Sigmoid colon (tissue), 4 donors: Measurements from ENCODE around the gene EFCAB9.

ENCODE experiments used
- CTCF ChIP-seq, 4 experiments: fragments of 450-650 bp in 3 of 4; fragments of 200-600 bp in 1 of 4; IDR thresholded peaks; one replicate each; pipeline ENCODE4 v1.5.1; 2016 to 2019; ENCODE audit warnings: antibody characterized with exemption in 4 of 4, mild to moderate bottlenecking in 3 of 4, moderate library complexity in 2 of 4
- POLR2AphosphoS5 ChIP-seq, 4 donors: sonication (generic); formaldehyde crosslinking; IDR thresholded peaks; one replicate each; pipeline ENCODE4 v1.6.1; 2017; ENCODE audit warnings: antibody characterized with exemption in 4 of 4

- TF ChIP-seq CTCF (IDR thresholded peaks at IDR 0.05): no peak
- TF ChIP-seq POLR2AphosphoS5 (IDR thresholded peaks at IDR 0.05): no peak
Measured at GRCh38 chr5:172177176-172177575, 16.8 kb upstream of the EFCAB9 start.
